HG03460 (cell line): ENCODE data around the gene NFAM1.

ENCODE experiments used
- ATAC-seq: cut with Tn5 transposase; IDR thresholded peaks from one replicate; pipeline ENCODE4 v1.9.1; 2021; ENCODE audit not compliant: unreplicated experiment

The NFAM1 gene

GRCh38 chr22:42361523-42361922 lies 70.7 kb downstream of the NFAM1 start:
- ATAC-seq: no peak

DNA sequence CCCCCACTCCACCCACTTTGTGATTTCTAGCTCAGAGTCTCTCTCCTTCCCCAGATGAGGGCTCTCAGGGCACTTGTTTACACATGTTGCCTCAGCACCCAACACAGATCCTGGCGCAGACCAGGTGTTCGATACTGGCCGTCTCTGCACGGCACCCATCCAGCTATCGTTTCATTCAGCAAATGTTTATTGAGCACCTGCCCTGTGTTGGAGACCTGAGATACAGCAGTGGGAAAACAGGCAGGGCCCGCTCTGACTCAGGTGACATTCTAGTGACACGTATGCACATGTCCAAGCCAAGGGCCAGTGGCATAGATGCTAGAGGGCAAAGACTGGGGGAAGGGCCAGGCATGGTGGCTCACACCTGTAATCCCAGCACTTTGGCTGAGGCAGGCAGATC lies 71.9 kb downstream of the NFAM1 start:
- ATAC-seq: no peak

DNA sequence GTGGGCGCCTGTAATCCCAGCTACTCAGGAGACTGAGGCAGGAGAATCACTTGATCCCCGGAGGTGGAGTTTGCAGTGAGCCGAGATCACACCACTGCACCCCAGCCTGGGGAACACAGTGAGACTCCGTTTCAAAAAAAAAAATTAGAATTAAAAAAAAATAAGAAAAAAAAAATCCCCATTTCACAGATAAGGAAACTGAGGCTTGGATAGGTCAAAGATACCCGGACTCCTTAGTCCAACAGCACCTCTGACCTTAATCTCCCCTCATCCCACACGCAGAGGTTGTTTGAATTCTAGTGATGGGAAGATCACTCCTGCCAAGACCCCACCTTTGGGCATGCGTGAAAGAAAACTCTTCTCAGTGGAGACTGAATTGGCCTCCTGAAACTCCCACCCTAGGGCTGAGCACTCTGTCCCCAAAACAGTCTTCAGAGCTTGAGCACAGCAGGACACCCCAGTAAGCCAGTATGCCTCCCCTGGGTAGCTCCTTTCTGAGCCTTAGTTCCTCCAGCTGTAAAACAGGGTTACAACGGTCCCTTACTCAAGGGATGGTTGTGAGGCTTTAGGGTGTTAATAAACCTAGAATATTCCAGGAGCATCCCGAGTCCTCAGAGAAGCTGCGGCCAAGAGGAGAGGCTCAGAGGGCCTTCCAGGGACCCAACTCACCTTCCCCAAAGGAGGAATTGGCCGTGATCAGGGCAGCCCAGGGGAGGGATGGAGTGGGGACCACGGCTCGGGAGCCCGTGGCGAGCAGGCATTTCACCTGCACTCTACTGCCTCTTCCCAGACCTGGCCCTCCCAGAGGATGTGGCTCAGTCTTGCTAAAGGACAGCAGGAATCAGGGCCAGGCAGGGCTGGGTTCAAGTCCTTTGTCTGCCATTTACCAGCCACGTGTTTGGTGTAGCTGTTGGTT lies 73.3 kb downstream of the NFAM1 start:
- no peak for ATAC-seq

DNA sequence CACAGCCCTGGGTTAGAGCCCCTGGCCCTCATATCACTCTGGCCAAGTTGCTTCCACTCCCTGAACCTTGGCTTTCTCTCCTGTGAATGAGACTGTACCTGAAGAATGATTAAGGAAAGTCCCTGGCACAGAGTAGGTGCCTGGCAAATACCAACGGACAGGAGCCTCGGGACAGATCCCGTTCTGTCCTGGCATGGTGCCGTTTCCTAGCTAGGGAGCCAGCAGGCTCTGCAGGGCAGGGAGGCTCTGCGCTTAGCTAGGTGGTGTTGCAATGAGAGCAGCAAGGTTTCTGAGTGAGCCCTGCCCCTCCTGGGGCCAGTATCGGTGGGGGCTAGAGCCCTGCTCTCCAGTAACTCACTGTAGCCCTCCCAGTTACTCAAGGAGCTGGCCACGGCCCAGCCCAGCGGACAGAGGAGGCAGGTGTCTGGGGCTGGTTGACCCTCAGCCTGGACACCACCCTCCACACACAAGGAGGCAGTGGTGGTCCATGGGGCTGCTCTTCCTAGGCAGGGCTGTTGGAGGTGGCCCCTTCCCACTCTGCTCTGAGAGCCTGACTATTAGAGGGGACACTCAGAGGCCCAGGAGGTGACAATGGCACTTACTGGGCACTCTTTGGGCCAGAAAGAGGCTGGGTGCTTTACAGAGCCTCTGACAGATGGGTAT lies 74.4 kb downstream of the NFAM1 start:
- no peak for ATAC-seq

GRCh38 chr22:42357221-42357620 lies 75.0 kb downstream of the NFAM1 start:
- ATAC-seq: no peak

DNA sequence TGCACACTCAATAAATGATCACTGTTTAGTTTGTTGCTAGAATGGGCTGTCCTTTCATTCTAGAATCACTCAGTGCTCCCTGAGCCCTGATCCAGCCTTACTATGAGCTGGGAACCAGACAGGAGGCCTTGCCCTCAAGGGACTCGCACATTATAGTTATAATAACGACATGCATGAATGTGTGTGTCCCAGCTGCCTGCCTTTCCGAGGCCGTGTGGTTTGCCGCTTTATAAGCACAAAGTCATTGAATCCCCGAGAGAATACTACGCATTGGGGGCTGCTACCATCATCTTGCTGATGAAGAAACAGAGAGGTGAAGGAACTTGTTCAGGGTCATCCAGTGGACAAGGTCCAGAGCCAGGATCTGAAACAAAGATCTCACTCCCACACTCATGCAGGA lies 75.7 kb downstream of the NFAM1 start:
- no peak for ATAC-seq

- ATAC-seq: no peak
Observed at GRCh38 chr22:42353883-42354727, 78.1 kb downstream of the NFAM1 start.

- no peak for ATAC-seq
Observed at GRCh38 chr22:42350373-42350772, 81.8 kb downstream of the NFAM1 start.

GRCh38 chr22:42347281-42347824 lies 84.8 kb downstream of the NFAM1 start:
- no peak for ATAC-seq

DNA sequence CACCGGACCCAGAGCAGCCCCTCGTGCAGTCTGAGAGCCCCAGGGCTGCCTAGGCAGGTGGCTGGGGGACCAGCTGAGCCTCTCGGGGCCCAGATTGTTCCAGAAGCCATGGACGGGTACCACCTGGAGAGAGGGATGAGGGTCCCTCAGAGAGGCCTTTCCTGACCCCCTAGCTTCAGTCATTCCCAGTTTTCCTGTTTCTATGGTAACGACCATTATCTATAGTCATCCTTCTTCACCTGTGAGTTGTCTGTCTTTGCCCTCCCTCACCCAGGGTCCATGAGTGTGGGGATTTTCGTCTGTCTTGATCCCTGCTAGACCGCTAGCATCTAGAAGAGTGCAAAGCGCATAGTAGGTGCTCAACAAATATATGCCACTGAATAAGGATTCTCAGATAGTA lies 85.5 kb downstream of the NFAM1 start:
- no peak for ATAC-seq

DNA sequence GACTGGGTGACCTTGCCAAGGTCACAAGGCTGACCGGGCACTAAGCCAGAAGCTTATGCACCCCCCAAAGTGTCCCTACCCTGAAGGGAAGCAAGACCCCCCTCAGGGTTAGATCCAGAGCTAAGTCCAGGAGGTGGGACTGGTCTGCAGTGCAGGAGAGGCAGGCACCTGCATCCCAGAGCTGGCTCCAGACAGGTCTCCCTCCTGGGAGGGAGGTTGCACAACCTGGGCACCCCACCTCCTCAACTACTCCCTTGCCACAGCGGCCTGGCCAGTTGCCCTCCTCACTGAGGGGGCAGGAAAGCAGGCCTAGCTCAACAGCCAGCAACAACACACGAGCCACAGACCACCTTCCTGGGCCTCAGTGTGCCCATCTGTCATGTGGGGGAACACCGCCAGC lies 86.7 kb downstream of the NFAM1 start:
- ATAC-seq: no peak

DNA sequence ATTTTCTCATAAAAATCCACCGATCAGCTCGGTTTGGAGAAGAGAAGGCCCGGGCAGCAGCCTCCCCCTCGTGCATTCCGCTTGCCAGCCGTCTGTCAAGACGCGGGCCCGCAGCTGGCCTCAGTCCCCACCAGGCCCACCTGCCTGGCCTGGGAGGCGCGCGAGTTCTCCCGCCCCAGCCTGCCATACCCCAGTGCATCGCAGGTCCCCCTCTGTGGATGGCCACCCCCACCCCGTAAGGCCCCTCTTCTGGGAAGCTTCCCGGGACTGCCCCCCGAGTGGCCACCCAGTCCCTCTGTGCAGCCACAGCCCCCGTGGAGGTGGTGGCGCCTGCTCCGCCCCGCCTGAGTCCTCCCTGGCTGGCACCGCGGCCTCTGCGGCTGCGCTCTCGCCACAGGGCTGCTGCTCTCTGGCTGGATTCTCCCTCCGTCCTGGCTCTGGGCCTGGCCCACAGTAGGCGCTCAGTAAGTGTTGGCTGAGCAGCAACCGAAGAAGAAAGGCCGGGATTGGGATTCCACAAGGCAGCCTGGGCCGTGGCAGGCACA lies 87.8 kb downstream of the NFAM1 start:
- no peak for ATAC-seq

- ATAC-seq: no peak
Observed at GRCh38 chr22:42343531-42344081, 88.6 kb downstream of the NFAM1 start.

GRCh38 chr22:42343121-42343454 lies 89.1 kb downstream of the NFAM1 start:
- ATAC-seq: no peak

DNA sequence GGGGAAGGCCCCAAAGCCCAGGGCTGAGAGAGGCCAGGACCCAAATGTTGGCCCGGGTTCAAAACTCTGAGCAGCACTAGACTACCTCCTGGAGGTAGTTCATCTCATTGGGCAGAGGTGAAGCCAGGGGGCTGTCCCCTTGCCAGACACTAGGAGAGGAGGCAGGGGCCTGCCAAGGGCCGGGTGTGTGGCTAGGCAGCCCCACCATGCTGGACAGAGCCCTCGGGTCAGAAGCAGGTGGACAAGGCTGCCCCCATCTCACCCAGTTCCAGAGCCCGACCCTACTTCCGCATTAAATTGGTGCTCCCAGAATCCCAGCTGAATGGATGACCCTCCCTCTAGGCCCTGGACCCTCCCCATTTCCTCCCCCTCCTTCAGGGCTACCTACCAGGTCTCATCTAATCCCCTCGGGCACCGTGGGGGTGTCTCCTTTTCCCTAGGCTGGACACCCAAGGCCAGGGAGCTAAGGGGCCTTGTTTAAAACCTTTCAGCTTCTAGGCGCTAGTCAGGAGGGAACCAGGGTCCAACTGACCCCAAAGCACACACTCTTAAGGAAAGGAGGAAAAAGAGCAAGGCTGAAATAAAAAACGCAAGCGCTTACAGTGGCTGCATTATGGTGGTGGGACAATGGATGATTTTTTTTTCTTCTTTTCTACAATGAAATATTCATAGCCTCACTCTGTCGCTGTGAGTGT lies 89.6 kb downstream of the NFAM1 start:
- ATAC-seq: no peak

DNA sequence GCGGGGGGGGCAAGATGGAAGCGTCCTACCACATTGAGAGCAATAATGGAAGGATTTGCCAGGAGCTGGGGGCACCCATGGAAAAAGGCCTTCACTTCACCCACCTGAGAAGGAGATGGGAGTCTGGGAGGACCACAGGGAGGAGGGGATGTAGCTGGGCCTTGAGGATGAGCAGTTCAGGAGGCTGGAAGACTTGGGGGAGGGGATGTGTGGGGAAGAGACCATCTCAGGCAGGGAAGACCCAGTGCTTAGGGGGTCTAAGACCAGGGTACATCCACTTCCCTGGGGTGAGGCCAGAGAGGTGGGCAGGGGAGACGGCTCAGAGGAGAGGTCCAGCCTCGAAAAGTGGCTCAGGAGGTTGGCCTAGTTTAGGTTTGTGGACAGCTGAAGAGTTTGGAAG lies 90.4 kb downstream of the NFAM1 start:
- no peak for ATAC-seq

GRCh38 chr22:42340829-42341383 lies 91.3 kb downstream of the NFAM1 start:
- no peak for ATAC-seq

DNA sequence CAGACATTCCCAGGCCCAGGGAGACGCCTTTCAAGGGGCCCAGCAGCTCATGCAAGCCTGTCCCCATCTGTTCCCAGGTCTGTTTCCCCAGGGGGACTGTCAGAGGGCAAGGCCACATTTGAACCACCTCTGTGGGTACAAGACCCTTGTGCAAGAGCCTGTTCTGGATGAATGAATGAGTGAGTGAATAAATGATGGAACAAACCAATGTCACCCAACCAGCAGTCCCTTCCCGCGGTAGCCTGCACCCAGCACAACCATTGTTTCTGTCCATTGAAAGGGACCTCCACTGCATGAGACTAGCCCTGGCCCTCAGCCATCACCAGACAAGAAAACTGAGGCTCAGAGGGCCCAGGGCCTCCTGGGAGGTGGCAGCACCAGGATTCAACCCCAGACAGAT lies 92.1 kb downstream of the NFAM1 start:
- no peak for ATAC-seq

- no peak for ATAC-seq
Observed at GRCh38 chr22:42338479-42338878, 93.7 kb downstream of the NFAM1 start.

DNA sequence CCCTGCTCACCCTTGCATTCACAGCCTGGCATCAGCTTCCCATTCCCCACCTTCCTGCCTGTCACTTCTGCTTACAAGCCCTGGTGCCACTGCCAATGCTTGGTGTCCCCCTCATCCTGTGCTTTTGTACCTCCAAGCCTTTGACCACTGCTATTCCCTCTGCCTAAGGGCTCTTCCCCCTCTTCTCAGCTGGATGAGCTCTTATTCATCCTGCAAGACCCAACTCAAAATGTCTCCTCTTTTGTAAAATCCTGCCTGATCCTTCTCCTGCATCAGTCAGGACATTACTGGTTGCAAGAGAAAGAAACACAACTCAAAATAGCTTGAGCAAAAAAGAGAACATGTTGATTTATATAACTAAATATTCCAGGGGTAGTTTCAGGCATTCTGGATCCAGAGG lies 94.8 kb downstream of the NFAM1 start:
- ATAC-seq: no peak
